Measurements from ENCODE around the gene TP63.

The TP63 gene

GRCh38 chr3:189834462-189834861, 203.3 kb downstream of the TP63 start:
- TF ChIP-seq CTCF (IDR thresholded peaks at IDR 0.05; ENCODE audit: low read depth, low read length): no peak
- DNase-seq (ENCODE audit: low read depth in 2 of 2): no peak
- no peak overlapping the region for H3K4me3 ChIP-seq (replicated peaks in 1 of 2; ENCODE audit: low read depth in 2 of 2, low read length in 2 of 2)

GRCh38 chr3:189836795-189837194, 205.6 kb downstream of the TP63 start:
- no peak for DNase-seq (ENCODE audit: low read depth in 2 of 2)
- no peak for TF ChIP-seq CTCF (IDR thresholded peaks at IDR 0.05; ENCODE audit: low read depth, low read length)
- H3K4me3 ChIP-seq (replicated peaks in 1 of 2; ENCODE audit: low read depth in 2 of 2, low read length in 2 of 2): no peak overlapping the region

GRCh38 chr3:189838291-189838690, 207.1 kb downstream of the TP63 start:
- no peak for DNase-seq (ENCODE audit: low read depth in 2 of 2)
- TF ChIP-seq CTCF (IDR thresholded peaks at IDR 0.05; ENCODE audit: low read depth, low read length): no peak

GRCh38 chr3:189839576-189839975, 208.4 kb downstream of the TP63 start:
- no peak for TF ChIP-seq CTCF (IDR thresholded peaks at IDR 0.05; ENCODE audit: low read depth, low read length)
- peak; percentile 61 to 70 for DNase-seq (ENCODE audit: low read depth in 2 of 2)
- H3K4me3 ChIP-seq (replicated peaks in 1 of 2; ENCODE audit: low read depth in 2 of 2, low read length in 2 of 2): no peak overlapping the region

More at GRCh38 chr3:189838291-189838690, 207.1 kb downstream of the TP63 start:
- no peak overlapping the region for H3K4me3 ChIP-seq (replicated peaks in 1 of 2; ENCODE audit: low read depth in 2 of 2, low read length in 2 of 2)

GRCh38 chr3:189841473-189842205, 210.4 kb downstream of the TP63 start:
- TF ChIP-seq CTCF (IDR thresholded peaks at IDR 0.05; ENCODE audit: low read depth, low read length): no peak
- peak in 1 of 2 donors; percentile 76 for DNase-seq (ENCODE audit: low read depth in 2 of 2)
- H3K4me3 ChIP-seq (replicated peaks in 1 of 2; ENCODE audit: low read depth in 2 of 2, low read length in 2 of 2): no peak overlapping the region

- no peak for TF ChIP-seq CTCF (IDR thresholded peaks at IDR 0.05; ENCODE audit: low read depth, low read length)
- no peak overlapping the region for H3K4me3 ChIP-seq (replicated peaks in 1 of 2; ENCODE audit: low read depth in 2 of 2, low read length in 2 of 2)
- DNase-seq (ENCODE audit: low read depth in 2 of 2): no peak
These were observed 211.8 kb downstream of the TP63 start for GRCh38 chr3:189842681-189843602.

Data from cardiac fibroblast (primary cell).